GM19467 (cell line): ENCODE measurements around the gene PLEK.
"Not testable (repeated sequence)": the region's sequence is repeated elsewhere in the genome, so short reads cannot be mapped to it uniquely, and the experiment has no call there.

ENCODE experiments used
- ATAC-seq: cut with Tn5 transposase; IDR thresholded peaks from one replicate; pipeline ENCODE4 v1.9.1; 2021; ENCODE audit warnings: mild to moderate bottlenecking, moderate library complexity; ENCODE audit not compliant: unreplicated experiment

PLEK gene, protein sequence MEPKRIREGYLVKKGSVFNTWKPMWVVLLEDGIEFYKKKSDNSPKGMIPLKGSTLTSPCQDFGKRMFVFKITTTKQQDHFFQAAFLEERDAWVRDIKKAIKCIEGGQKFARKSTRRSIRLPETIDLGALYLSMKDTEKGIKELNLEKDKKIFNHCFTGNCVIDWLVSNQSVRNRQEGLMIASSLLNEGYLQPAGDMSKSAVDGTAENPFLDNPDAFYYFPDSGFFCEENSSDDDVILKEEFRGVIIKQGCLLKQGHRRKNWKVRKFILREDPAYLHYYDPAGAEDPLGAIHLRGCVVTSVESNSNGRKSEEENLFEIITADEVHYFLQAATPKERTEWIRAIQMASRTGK

DNA sequence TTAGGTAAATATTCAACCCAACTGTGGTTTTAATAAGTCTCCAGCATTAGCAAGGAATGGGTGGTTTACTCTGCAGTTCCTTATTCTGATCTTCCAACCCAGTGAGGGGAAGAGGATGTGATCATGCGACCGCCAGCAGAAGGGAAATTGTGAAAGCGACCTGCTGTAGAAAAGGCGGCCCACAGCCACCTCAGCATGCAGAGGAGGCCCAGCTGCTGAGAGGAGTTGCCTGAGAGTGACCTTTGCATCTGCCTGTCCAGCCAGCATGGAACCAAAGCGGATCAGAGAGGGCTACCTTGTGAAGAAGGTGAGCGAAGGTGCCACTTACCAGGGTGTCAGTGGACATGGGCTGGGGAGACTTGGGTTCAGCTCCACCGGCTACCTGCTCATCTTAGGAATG is at the start of gene PLEK:
TSS of gene PLEK (plus strand) at position 196 of the 400 bp plus-strand sequence. CDS start at position 266, 70 bp downstream.
- peak; percentile 59 for ATAC-seq

- ATAC-seq: no peak
Measured at GRCh38 chr2:68316111-68316510, 49.0 kb upstream of the PLEK start.

GRCh38 chr2:68317971-68318913 is 46.8 kb upstream of the PLEK start:
- no peak for ATAC-seq

- ATAC-seq: no peak
Measured at GRCh38 chr2:68318914-68319397, 46.1 kb upstream of the PLEK start.

DNA sequence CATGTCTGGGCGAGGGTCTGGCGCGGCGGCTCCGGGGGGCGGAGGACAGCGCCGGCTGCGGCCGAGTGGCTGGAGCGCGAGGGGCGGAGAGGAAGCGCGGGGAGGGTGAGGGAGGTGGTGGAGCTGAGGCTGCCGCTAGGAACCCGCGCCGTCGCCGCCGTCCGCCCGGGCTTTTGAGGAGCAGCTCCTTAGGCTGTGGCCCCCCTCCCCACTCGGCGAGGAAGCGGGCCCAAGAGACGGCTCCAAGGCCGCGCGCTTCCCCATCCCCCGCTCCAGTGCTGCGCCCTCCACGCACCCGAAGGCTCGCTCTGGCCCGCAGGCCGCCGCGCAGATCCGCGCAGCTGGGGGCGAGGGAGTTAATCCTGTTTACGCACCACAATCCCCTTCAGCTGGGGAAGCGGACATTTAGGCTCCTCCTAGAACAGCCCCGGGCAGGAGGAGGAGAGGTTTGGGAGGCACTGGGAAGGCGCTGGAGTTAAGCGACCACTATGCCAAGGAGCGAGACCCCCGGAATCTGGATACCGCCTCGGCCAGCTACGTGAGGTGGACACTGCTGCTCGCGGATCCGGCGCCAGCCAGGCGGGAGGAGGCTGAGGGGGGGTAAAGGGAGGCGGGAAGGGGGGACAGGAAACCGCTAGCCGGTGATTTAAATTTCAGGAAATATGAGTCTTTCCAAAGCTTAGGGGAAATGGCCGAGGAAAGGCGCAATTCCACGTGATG is 45.5 kb upstream of the PLEK start, which contains the start of gene CNRIP1:
TSS of gene CNRIP1 (minus strand) at position 552 of the 720 bp plus-strand sequence. CDS start at position 3, 549 bp downstream.
- ATAC-seq: no peak

DNA sequence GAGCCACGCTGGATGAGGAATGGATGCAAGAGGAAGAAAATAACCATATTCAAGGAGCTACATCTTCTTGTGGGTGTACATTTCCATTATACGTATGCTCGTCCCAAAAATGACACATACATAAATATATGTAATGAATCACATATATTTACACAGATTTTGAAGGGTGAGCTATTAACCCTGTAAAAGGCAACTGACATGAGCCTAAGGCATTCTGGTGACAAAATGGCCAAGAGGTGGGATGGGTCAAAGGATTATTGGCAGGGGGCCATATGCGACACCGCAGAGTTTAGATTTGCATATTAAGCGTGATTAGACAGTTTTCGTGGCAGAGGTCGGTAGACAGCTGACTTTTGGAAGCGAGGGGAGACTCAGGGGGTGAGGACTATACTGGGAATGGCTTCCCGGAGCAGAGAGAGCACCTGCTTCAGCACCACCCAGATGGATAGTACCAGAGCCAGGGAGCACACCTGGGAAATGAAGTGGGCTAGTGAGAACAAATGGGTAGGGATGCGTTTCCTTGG is 44.9 kb upstream of the PLEK start:
- ATAC-seq: no peak

- ATAC-seq: no peak
Measured at GRCh38 chr2:68325056-68325455, 40.0 kb upstream of the PLEK start.

DNA sequence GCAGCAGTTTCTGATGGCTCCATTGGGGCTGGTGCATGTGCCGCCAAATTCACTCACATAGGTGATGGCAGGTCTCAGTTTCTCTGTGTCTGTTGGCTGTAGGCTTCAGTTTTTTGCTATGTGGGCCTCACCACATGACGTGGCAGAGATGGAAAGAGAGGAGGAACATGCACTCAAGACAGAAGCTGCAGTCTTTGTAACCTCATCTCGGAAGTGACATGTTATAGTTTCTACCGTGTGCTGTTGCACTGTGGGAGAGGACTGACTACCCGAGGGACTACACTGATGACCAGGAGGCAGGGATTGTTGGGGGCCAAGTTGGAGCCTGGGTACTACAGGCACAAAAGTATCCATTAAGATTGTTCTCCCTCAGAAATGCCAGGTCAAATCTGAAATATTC is 36.2 kb upstream of the PLEK start:
- ATAC-seq: no peak

- ATAC-seq: no peak
Measured at GRCh38 chr2:68330691-68331090, 34.4 kb upstream of the PLEK start.

DNA sequence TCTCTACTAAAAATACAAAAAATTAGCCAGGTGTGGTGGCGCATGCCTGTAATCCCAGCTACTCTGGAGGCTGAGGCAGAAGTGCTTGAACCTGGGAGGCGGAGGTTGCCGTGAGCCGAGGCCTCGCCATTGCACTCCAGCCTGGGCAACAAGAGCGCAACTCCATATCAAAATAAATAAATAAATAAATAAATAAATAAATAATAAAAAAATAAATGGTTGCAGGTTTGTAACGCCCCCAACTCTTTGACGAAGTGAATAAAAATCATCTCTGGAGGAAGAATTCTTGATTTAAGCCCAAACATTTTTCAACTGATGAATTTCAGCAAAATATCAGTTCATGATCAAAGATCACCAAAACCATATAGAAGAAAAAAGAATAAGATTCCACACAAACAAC is 32.1 kb upstream of the PLEK start:
- no peak for ATAC-seq

DNA sequence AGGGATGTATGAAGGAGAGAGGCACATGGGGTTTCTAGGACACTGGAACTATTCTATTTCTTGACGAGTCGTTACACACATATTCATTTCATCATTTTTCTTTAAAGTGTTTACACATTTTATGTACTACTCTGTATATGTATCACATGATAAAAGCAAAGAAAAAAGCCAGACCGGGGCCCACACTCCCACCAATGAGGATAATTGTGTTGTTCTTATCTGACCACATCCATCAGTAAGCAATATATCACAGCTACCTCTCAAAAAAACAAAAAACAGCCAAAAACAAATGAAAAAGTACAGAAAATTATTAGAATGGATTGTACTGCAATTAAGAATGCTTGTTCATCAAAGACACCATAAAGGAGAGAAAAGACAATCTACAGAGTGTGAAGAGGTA is 31.2 kb upstream of the PLEK start:
- ATAC-seq: no peak

- ATAC-seq: no peak
Measured at GRCh38 chr2:68336192-68336591, 28.9 kb upstream of the PLEK start.

GRCh38 chr2:68340226-68341061 is 24.6 kb upstream of the PLEK start:
- no peak for ATAC-seq

- ATAC-seq: no peak
Measured at GRCh38 chr2:68341062-68341329, 24.1 kb upstream of the PLEK start.

DNA sequence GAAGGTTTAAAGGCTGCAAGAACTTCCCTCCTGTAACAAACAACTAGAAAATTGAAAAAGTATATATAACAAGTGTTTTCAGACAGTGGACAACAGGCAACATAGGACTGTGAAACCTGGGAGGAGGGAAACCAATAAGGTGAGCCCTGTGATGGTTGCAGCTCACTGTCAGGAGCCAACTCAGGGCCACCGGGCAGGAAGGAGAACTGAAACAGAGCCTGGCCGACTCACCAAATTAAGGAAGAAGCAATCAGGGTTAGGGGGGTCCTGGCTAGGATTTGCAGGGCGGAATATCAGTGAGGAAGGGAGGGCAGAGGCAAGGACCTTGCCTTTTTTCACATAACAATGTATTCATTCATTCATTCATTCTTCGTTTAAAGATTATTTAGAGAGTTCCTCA is 23.5 kb upstream of the PLEK start:
- ATAC-seq: no peak

- no peak for ATAC-seq
Measured at GRCh38 chr2:68342470-68342869, 22.6 kb upstream of the PLEK start.

DNA sequence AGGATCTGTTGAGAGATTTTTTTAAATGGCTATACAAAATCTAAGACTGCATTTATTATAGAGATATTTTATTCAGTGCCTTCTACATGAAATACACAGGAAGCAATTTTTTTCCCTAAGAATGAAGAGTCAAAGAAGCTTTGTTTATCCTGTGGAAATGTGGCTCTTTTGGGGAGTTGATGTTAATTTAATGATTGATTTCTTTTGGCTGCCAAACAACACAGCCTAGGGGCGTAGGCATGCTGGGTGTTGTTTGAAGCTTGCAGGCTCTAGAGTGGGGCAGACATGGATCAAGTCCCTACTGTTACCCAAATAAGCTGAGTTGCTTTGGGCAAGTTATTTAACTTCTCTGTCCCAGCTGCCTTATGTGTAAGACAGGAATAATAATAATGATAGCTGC is 21.1 kb upstream of the PLEK start:
- no peak for ATAC-seq

DNA sequence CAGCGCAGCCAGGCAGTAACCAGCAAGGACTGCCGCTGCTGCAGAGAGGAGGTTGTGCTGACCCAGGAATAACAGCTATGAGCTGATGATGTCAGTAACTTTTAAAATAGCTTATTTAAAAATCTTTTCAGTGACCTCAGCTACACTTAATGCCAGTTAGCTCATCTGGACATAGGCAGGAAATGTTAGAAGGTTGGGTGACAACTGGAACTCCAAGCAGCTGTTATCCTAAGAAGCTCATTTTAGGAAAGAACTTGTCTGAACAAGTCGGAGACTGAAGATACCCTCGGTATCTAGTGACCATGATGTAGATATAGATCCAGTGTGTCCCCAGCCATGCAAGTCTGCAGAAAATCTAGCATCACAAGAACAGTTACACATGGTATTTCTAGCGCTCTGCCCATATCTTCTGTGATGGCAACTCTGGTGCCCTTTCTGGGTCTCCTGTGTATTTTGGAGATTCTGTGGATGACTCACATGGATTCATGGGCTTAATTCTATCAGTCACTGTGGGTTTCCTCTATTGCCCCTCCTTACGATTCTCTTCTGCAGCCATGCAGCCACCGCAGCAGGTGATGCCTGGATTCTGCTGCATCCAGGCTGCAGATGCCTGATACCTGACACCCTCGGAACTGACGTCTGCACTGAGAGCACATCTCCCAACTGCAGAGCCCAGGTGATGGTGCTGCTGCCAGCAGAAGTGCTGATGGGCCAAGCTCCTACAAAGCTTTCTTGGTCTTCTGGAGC is 19.8 kb upstream of the PLEK start:
- no peak for ATAC-seq

- not testable (repeated sequence) for ATAC-seq
Measured at GRCh38 chr2:68349091-68349490, 16.0 kb upstream of the PLEK start.
